Loucy (cell line): ENCODE data around the gene POFUT1.

ENCODE experiments used
- H2AFZ ChIP-seq: fragments of 200-600 bp; sonication (generic); 2 replicates; pipeline ENCODE4 v1.6.0; 2016; ENCODE audit warnings: antibody characterized with exemption, mild to moderate bottlenecking, low read length, moderate library complexity
- H3F3A ChIP-seq: fragments of 200-600 bp; 2 replicates; pipeline ENCODE4 v1.6.0; 2016; ENCODE audit warnings: antibody characterized with exemption, low read depth, mild to moderate bottlenecking
- H3K27me3 ChIP-seq: fragments of 200-600 bp; sonication (generic); 2 replicates; pipeline ENCODE4 v1.6.1; 2014; ENCODE audit warnings: low read length, mild to moderate bottlenecking; ENCODE audit not compliant: insufficient read depth, poor library complexity, severe bottlenecking
- H3K36me3 ChIP-seq: fragments of 200-600 bp; sonication (generic); 2 replicates; pipeline ENCODE4 v1.6.1; 2016; ENCODE audit warnings: low read length; ENCODE audit not compliant: insufficient read depth
- H3K4me1 ChIP-seq: fragments of 200-600 bp; sonication (generic); 2 replicates; pipeline ENCODE4 v1.5.1; 2014; ENCODE audit warnings: low read length, mild to moderate bottlenecking; ENCODE audit not compliant: insufficient read depth, poor library complexity, severe bottlenecking
- H3K4me2 ChIP-seq: fragments of 200-600 bp; sonication (generic); 2 replicates; pipeline ENCODE4 v1.6.0; 2014; ENCODE audit warnings: antibody characterized with exemption, low read length, low read depth, mild to moderate bottlenecking; ENCODE audit not compliant: poor library complexity, severe bottlenecking
- H3K4me3 ChIP-seq: fragments of 200-600 bp; sonication (generic); 2 replicates; pipeline ENCODE4 v1.5.1; 2014; ENCODE audit warnings: low read length, mild to moderate bottlenecking, mixed read lengths; ENCODE audit not compliant: poor library complexity, severe bottlenecking
- H3K79me2 ChIP-seq: fragments of 200-600 bp; sonication (generic); 2 replicates; pipeline ENCODE4 v1.6.1; 2014; ENCODE audit warnings: low read length; ENCODE audit not compliant: insufficient read depth
- H3K9ac ChIP-seq: fragments of 200-600 bp; sonication (generic); 2 replicates; pipeline ENCODE4 v1.6.0; 2014; ENCODE audit warnings: mild to moderate bottlenecking, low read depth, low read length, moderate library complexity; ENCODE audit not compliant: poor library complexity, severe bottlenecking
- H3K9me2 ChIP-seq: fragments of 200-600 bp; sonication (generic); replicated peaks from 2 replicates; pipeline ENCODE4 v1.6.1; 2016; ENCODE audit warnings: low read depth, low read length, mixed read lengths
- H3K9me3 ChIP-seq: fragments of 200-600 bp; sonication (generic); 2 replicates; pipeline ENCODE4 v1.6.1; 2014; ENCODE audit warnings: mild to moderate bottlenecking, antibody characterized with exemption, low read length, low read depth; ENCODE audit not compliant: insufficient read depth
- H4K20me1 ChIP-seq: fragments of 200-600 bp; sonication (generic); 2 replicates; pipeline ENCODE4 v1.6.0; 2014; ENCODE audit warnings: antibody characterized with exemption, low read length, mild to moderate bottlenecking; ENCODE audit not compliant: insufficient read depth, poor library complexity, severe bottlenecking
- CTCF ChIP-seq: fragments of 200-600 bp; sonication (generic); conservative IDR thresholded peaks from 2 replicates; pipeline ENCODE4 v1.5.1; 2014; ENCODE audit warnings: mild to moderate bottlenecking, antibody characterized with exemption, low read length
- EZH2phosphoT487 ChIP-seq: fragments of 200-600 bp; IDR thresholded peaks from 2 replicates; pipeline ENCODE4 v1.6.1; 2018; ENCODE audit warnings: antibody characterized with exemption, mild to moderate bottlenecking, moderate library complexity, borderline replicate concordance

POFUT1 gene

GRCh38 chr20:32278199-32278643 is 70.5 kb downstream of the POFUT1 start:
- peak overlapping the region; percentile 74 for H3K9ac ChIP-seq
- no peaks in the 10 kb centered on the region for H3K36me3 ChIP-seq
- H2AFZ ChIP-seq, result no peak overlapping the region
- 0 out of 2 replicates have a peak, but pooled peaks cover 10% of the 10 kb centered on the region for H3K79me2 ChIP-seq
- TF ChIP-seq EZH2phosphoT487 (no peak), CTCF (no peak)
- H3K4me3 ChIP-seq, result peak overlapping the region; percentile 93
- H3K9me3 ChIP-seq, result no peaks in the 10 kb centered on the region; the same call in 1 of the 2 replicates
- peak overlapping the region; percentile 98 for H3K4me2 ChIP-seq
- H3F3A ChIP-seq, result no peaks in the 10 kb centered on the region
- peaks cover 17% of the 10 kb centered on the region for H3K4me1 ChIP-seq
- H4K20me1 ChIP-seq, result no peaks in the 10 kb centered on the region
- no peaks in the 10 kb centered on the region for H3K9me2 ChIP-seq
- no peaks in the 10 kb centered on the region for H3K27me3 ChIP-seq

- H3K4me2 ChIP-seq, result no peak overlapping the region
- H3K4me3 ChIP-seq, result no peak overlapping the region
- peaks cover 34% of the 10 kb centered on the region for H3K4me1 ChIP-seq
- H3K36me3 ChIP-seq, result no peaks in the 10 kb centered on the region
- no peaks in the 10 kb centered on the region for H3K9me2 ChIP-seq
- no peaks in the 10 kb centered on the region for H3K27me3 ChIP-seq
- no peak overlapping the region for H2AFZ ChIP-seq
- no peaks in the 10 kb centered on the region for H3K9me3 ChIP-seq
- no peaks in the 10 kb centered on the region for H4K20me1 ChIP-seq
- no peak for TF ChIP-seq CTCF
- TF ChIP-seq EZH2phosphoT487, result no peak
- no peaks in the 10 kb centered on the region for H3F3A ChIP-seq
- no peak overlapping the region for H3K9ac ChIP-seq
- H3K79me2 ChIP-seq, result 0 out of 2 replicates have a peak, but pooled peaks cover 10% of the 10 kb centered on the region
Observed at GRCh38 chr20:32281711-32282110, 74.0 kb downstream of the POFUT1 start.

- Histone ChIP-seq H3K36me3 (no peaks in the 10 kb centered on the region), H3K9me2 (no peaks in the 10 kb centered on the region), H3K27me3 (no peaks in the 10 kb centered on the region), H3K9ac (no peak overlapping the region), H3K4me3 (no peak overlapping the region), H3K4me1 (peaks cover 29% of the 10 kb centered on the region), H3K4me2 (no peak overlapping the region), H2AFZ (no peak overlapping the region), H4K20me1 (no peaks in the 10 kb centered on the region), H3K9me3 (no peaks in the 10 kb centered on the region), H3F3A (no peaks in the 10 kb centered on the region), H3K79me2 (peaks cover 12% of the 10 kb centered on the region; the same call in 1 of the 2 replicates)
- no peak for TF ChIP-seq EZH2phosphoT487
- no peak for TF ChIP-seq CTCF
Observed at GRCh38 chr20:32282461-32282860, 74.8 kb downstream of the POFUT1 start.
